AG09319 (cell line): ENCODE data around the gene IL1RL2.

ENCODE experiments used
- DNase-seq: peaks from one replicate; pipeline ENCODE4 v3.0.0-alpha.2; 2010; ENCODE audit warnings: low read depth; ENCODE audit errors: extremely low read depth
- CTCF ChIP-seq: IDR thresholded peaks from 2 replicates; pipeline ENCODE4 v1.5.1; 2011; ENCODE audit warnings: low read depth, mild to moderate bottlenecking, inconsistent platforms, low read length, moderate library complexity

Gene IL1RL2

GRCh38 chr2:102158011-102158755, 28.6 kb upstream of the IL1RL2 start:
- DNase-seq, result no peak

GRCh38 chr2:102159295-102159694, 27.5 kb upstream of the IL1RL2 start:
- no peak for DNase-seq
- TF ChIP-seq CTCF, result no peak

More at GRCh38 chr2:102158011-102158755, 28.6 kb upstream of the IL1RL2 start:
- no peak for TF ChIP-seq CTCF

DNA sequence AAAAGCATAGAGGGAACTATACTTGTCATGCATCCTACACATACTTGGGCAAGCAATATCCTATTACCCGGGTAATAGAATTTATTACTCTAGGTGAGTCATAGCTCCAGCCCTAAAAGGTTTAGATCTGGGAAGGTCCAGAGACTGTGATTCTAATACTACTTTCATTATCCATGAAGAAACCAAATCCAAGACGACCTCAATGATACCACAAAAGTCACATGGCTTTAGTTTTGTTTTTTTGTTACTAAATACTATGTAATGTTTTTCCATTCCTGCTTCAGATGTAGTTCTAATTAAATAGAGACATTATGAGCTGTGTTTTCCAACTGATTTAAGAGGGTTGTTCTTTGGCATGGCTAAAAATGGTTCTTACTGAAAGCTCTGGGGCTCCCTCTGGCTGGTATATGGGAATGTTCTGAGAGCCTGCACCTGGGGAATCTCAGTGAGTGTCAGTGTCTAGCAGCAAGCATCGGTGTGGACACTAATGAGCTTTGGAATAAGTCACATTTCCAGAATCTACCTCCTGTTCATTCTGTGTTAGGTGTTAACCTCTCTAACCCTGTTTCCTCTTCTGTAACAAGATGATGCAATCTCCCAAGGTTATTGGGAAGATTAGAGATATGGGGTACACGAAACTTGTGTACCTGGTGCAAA, 20.5 kb upstream of the IL1RL2 start:
- DNase-seq, result peak; percentile 42
- peak; percentile 64 for TF ChIP-seq CTCF

DNA sequence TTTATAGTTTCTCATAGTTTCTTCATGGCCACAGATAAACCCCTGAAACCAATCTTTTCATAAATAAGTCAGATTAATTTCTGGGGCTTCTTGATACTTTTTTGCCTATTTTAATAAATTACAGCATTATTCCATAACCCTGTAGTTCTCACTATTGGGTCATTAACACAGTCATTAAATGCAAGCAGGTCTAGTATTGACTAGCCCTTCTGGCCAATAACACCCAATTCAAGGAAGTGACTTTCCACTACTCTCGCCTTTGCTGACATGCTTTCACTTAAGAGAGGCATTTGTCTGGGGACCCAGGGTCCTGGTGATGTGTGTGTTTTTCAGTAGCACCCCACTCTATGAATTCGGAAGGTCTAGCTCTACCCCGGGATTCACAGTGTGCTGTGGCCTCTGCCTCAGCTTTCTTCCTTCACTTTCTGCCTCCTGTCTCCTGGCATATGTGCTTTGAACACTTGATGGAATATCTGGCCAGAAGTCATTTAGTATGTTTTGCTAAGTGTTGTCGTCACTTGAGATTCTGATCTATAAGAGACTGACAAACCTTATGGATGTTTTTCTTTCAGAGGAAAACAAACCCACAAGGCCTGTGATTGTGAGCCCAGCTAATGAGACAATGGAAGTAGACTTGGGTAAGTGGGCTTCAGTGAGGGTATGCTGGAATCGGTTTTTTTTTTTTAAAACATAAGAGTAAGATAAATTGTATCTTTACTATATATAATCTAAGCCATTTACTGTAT, 18.6 kb upstream of the IL1RL2 start:
- TF ChIP-seq CTCF, result no peak
- no peak for DNase-seq

DNA sequence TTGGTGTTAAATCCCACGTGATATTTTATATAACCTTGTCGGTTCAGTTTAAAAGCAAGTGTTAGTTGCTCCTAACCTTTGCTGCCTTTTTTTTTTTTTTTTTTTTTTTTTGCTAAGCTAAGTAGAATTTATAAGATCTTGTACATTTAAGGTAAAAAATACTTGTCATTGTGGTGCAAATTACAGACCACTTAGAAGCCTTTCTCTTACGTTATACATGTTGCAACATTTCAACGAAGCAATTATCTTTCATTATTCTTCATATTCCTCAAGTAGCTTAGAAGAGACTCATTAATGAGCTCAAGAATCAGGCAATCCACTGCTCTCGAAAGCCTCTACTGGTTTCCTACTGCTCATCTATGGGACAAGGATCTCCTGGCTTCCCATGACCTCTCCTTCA, 14.9 kb upstream of the IL1RL2 start:
- no peak for TF ChIP-seq CTCF
- DNase-seq, result no peak

DNA sequence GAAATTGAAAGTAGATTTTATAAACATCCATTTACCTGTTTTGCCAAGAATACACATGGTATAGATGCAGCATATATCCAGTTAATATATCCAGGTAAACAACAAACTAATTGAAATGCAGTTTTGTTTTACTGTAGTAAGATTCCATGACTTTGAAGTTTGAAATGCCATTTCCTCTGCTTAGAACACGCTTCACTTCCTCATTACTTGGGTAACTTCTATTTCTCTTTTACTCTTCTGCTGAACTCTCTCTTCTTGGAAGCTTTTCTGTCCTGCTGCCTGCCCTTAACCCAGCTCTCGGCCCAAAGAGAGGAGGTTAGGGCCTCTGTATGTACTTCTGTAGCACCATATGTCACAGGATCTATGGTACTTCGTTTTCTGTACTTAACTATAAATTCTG, 14.1 kb upstream of the IL1RL2 start:
- no peak for DNase-seq
- TF ChIP-seq CTCF, result no peak

- no peak for DNase-seq
- no peak for TF ChIP-seq CTCF
Observed at GRCh38 chr2:102176172-102176571, 10.7 kb upstream of the IL1RL2 start.
